ENCODE measurements around the gene HABP4.
A peak's percentile ranks its signal among the peaks of the same experiment; 100 is the strongest.
"Not testable (repeated sequence)": the region's sequence is repeated elsewhere in the genome, so short reads cannot be mapped to it uniquely, and the experiment has no call there.

The HABP4 gene

DNA sequence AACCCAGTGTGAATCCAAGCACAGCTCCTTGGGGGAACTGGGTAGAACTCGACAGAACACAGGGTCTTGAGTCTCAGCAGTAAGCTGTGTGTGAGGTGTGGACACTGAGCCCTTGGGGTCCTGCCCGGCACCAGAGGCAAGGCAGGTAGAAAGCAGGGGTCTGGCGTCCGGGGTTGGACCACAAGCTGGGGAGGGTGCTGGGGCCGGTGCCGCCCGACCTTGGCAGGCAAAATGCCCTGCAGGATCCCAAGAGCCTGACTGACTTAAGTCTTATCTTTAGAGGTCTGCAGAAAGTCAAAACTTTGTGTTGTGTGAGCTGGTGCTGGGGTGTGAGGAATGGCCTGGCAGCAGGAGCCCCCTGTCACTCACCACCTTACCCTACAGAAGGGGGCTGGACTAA is 49.3 kb downstream of the HABP4 start:
- DNase-seq: no peak

DNA sequence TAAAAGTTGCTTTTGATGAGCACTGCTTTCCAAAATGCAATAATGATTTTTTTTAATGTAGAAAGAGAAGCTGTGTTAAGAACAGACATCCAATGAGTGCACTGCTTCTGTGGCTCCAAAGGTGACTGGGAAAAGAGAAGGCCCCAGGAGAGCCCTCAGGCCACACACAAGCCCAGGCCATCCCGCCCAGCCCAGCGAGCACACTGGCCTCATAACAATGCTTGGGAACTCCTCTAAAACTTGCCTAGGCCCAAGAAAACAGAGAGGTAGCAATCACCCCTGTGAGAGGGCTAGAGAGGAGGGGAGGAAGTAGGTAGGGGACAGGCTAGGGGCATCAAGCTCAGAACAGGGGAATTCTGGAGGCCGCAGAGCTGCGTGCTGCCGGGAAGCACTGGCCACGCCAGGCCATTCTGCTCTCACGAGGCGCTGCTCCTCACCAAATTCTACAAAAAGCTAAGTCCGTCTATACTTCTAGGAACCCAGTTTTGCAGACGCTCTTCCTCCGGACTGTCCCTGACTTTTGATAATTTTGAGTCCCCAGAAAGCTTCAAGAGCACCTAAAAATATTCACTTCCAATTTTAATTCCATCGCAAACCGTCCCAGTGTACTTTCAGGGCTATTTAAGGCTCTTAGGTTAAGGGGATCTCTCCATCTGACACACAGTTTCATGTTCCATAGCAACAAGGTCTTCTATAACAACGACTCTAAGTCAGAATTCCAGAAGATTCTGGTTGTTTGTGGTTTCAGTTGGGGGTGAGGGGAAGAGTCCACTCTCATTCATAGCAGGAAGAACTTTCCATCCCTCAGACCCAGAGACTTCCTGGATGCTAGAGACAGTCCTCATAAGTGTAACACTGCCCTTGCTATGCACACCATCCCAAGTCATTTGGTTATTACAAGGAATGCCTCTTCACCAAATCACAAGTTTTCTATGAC is 51.0 kb downstream of the HABP4 start:
- DNase-seq: peak; percentile 51

DNA sequence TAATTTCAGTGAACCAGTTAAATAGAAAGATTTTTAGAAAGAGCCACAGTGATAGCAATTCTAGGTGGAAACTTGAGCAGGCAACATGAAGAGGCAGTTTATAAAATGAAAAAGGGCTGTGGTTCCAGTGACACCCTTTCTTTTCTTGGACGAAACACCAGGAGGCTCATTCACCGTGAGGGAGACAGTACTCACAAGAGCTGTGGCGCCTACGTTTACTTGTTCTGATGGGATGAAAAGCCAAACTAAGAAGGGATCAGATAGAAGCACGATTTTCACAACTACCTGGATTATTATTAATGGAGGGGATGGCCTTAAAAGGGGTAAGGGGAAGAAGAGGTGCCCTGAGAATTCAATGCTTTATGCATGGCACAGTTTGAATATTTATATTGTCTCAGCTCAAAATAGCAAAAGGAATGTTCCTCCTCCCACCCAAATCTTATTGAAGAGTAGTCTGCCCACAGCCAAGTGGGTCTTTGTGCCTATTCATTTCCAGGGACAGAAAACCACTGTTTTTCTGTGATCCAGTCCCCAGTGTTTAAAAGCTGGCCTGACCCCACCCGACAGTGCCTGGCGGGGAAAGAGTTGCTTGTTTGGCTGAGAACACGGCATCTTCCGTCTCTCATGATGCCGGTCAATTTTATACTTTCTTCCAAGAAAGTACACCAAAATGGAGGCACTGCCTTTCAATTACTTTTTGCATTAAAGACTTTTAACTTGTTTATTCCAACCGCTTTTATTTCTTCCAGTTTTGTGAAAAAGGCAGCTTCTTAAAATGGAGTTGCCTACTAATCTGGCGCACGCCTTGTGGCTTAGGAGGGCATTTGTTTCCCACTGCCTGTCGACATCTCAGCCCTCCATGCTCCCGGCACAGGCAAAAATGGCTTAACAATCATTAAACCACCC is 51.9 kb downstream of the HABP4 start:
- DNase-seq: no peak

DNA sequence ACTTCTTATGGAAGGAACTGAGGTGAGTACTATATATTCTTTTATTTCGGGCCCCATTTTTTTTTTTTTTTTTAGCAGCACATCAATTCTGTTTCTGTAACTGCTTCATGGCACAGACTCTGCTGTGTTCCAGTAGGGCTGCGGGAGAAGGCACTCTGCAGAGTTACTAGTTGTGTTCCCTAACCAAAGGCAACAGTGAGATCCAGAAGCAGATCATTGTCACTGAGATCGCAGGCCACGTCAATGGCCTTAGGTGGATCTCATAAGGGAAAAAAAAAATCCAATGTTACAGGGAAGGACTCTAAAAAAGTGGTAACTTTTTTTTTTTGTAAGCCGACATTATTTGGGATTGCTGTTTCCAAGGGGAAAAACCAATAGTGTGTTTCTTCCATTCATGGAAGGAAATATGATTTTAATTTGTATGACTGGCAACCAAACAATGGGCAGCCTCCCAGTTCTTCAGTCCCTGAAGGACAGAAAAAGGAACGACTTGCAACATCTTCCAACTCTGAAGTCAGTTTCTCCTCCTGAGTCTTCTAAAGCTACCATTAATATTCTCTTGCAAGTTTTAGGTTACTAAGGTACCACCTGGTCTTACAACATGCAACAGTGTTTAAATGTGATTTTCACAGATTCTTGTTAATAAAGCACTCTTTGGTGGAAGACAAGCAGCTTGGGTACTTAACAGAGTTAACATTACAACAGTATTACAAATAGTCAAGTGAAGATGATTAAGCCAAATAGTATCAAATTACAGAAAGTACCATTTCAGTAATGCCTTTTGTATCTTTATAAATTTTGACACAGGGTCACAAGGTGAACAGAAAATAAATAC is 52.8 kb downstream of the HABP4 start:
- peak; percentile 22 for DNase-seq

DNA sequence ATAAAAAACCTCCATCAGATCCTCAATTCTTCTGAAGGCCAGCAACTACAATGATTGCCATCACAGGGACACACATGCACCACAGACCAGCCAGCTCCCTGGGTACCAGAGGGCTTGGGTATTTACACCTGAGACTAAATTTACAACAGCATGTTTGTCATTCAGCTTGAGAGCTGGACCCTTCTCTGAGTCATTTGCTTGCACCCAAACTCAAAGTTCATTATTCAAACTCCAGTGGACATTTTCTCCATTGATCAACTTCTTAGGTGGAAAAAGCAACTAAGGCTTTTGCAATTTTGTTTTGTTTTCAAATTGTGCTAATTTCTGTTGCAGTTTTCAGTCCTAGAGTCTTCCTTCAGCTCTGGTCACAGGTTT is 53.4 kb downstream of the HABP4 start:
- not testable (repeated sequence) for DNase-seq

DNA sequence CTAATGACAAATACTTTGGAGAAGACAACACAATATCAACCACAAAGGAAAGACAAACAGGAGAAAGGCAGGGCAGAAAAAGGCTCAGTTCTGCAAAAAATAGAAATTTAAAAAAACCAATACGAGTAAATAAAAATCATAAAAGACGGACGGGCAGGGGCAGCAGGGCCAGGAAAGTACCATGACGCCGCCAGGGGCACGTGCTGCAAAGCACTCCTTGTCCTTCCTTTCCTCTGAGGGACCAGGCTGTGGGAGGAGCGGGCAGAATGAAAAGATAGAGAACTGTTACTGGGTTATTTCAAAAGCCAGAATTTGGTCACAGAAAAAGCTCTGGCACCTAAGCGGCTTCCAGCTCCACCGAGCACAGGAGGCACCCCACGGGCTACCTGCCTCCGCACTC is 53.9 kb downstream of the HABP4 start:
- DNase-seq: no peak

DNA sequence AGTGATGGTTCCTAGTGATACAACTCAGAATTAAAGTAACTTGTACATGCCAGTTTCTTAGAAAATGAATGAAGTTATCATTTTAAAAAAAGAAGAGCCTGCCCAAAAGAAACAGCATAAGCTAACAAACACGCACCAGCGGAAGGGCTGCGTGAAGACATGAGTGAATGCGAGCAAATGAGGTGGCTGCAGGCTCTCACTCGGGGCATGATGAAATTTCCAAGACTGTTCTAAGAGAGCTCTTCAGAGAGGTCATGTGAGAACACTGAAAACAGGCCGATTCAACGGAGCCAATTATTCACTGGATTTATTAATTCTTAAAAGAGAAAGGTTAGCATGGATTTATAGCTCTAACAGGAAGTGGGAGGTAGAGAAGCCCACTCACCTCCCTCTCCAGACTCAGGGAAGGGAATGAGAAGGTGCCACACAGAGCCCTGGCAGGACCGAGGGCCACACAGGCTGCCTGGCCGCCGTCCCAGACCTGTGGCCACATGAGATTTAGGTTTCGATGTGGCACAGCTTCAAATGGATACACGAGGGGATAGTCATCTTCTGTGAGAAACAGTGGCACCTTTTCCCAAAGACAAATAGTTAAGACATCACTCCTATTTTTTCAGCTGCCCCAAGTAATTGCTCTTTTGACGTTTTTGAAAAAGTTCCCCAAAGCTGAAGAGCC is 55.5 kb downstream of the HABP4 start:
- DNase-seq: no peak

DNA sequence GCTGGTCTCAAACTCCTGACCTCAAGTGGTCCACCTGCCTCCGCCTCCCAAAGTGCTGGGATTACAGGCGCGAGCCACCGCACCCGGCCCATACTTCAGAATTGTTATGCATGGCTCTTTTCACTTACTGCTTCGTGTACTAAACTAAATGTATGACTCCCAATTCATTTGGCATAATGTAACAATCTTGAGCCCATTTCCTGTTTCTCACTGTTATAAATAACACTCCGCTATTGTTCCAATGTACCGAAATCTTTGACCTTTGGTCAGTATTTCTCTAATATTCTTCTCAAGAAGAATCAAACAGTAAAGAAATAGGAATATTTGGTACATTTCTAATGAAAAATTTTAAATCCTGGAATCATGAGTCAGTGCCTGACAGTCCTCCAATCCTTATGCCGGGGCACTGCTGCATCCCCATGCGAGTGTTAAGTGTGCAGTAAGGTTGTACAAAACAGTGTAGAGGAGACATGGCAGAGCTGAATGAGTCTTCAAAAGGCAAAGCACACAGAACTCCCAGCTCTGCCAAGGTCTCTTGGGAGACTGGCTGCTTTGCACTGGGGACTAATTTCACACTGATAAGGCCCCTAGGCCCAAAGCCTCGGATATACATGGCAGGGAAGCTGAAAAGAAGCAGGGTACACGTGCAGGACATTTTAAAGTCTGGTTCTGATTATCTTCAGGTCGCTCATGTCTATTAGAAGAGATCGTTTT is 58.4 kb downstream of the HABP4 start:
- DNase-seq: no peak

DNA sequence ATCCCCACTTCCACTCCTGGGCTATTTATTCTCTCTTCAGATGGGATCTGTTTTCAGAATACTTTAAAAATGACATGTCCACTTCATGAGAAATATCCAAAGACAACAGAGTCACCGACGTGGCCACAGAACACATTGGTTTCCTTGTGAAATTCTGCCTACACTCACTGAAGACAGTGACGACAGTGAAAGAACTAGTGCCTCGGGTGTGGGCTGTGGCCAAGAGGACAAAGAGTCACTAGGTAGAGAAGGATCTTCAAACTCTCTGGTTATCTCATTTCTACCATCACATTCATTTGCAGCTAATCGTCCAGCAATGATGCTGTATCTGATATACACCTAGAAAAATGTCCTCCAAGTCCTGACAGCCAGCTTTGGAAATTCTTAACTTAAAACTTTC is 59.1 kb downstream of the HABP4 start:
- no peak for DNase-seq

DNA sequence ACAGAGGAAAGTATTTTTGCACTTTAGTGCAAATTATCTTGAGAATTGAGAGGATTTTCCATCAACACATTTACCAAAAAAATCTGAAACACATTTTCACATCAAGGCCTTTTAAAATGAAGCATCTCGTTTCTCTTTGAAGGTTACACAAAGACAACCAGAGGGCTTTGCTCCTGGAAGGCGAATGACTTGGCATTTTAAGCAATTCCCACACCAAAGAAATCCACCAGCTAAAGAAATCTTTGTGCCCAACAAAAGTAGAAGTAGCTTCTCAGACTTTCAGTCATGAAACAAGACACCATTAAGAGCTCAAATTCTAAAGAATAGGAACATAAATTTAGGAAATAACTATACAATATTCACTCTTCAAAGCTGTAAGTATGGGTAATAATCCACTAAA is 59.9 kb downstream of the HABP4 start:
- DNase-seq: no peak

DNA sequence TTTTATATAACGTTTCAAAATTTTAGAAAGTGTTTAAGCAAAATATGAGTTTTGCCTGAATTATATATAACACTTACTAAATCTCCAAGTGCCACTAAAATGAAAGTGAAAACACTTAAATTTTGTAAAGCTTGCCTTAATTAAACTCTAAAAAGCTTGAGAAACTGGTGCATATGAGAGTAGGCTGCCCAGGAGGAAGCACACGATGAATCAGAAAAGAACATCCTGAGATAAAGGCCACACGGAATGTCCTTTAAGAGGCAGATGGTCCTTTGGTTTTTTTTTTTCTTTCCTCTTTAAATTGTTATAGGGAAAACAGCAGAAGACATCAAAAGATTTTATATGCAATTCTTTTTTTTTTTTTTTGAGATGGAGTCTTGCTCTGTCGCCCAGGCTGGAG is 60.3 kb downstream of the HABP4 start:
- no peak for DNase-seq

DNA sequence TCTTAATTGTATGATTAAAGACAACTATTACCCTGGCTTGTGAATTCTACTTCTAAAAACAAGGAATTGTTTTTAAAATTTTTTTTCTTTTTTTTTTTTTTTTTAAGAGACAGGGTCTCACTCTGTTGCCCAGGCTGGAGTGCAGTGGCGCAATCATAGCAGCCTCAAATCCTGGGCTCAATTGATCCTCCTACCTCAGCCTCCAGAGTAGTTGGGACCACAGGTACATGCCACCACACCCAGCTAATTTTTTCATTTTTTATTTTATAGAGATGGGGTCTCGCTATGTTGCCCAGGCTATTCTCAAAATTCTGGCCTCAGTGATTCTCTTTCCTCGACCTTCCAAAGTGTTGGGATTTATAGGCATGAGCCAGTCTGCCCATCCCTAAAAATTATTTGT is 62.3 kb downstream of the HABP4 start:
- no peak for DNase-seq

DNA sequence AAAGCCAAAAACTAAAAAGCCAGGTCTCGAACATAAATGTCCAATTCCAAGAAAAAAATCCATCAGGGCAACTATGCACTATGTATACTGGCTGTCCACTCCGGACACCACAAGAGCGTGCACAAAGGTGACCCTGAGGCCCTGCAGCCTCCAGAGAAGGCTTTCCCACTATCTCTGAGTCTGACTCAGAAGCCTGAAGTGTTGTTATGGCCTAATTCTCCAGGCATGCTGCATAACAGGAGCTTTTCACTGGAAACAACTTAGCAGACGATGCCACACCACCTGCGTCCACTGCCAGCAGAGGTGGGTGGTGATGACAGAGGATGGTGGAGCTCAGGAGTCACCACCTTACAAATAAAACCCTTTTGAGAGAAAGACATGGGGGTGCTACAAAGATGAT is 63.7 kb downstream of the HABP4 start:
- DNase-seq: peak; percentile 17

DNA sequence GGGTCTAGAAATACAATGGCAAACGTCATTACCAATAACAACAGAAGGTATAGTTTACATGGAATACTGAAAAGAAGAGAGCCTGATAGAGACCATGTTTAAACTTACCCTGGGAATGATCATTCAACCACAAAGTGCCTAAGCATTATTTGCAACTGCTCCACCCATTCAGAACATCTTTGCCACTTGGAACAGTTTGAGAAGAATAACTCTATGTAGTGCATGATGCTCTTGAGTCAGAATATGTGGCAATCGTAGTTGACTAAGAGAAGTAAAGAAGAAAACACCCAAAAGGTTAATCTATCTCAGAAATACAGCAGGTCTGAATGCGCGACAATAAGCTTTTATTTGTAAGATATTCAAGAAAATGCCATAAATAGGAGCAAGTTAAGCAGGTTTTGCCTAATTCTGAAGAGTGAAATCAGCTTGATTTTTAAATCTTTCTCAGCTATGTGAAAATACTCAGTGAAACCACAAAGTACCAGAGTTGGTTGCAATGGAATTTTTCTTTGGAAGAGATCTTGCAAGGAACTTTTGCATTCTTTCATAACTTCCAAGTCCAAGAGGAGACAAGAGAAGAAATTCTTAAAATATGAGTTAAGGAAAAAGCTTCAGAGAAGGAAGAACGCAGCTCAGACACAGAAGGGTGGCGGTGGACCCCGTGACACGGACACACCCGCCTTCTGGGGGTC is 64.3 kb downstream of the HABP4 start:
- peak; percentile 82 for DNase-seq

DNA sequence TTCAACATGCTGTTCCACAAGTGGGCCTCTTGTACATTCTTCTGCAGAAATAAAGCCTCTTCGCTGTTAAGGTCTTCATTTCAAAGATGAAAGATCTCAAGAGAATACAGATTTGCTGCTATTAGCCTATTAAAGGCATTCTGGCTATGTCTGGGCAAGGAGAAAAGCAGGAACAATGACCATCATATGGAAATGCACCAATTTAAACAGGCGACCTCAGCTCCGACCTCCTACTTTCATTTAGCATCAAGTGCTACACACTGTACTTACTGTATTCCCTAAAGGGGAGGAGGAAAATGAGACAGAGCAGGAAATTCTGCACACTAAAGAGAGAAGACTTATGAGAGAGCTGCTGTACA is 64.8 kb downstream of the HABP4 start:
- DNase-seq: peak; percentile 35

DNA sequence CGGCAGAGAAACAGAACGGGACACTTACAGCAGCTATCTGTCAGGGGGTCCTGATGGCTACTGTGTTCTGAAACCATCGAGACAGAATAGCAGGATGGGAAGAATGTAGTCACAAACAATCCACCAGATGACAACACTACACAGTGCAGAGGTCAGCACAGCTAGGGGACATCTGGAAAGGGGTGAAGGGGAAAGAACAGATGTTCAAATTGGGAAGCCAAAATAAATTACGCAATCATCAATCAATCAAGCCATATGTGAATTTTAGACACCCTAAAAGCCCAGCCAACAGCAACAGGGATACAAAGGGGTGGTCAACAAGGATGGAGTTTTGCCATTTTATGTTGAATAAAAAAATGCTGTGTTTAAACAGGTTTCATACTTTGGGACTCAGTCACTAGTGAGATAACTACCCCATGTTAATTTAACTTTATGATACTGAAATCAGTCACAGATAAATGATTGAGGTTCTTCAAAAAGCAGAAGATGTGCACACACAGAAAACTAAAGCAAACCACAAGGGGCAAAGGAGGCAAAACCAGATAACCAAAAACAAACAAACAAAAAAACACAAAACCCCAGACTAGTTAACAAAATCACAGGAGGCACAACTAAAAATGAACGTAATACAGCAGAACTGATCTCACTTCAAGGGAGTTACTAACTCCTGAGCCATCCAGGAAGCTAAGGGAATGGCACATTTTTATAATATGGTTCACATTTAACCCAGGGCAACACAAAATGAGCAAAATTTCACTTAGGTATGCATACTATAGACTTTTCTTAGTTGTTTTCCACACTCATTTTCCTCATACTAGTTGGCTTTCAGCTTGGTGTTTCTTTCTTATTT is 65.9 kb downstream of the HABP4 start:
- peak; percentile 44 for DNase-seq

DNA sequence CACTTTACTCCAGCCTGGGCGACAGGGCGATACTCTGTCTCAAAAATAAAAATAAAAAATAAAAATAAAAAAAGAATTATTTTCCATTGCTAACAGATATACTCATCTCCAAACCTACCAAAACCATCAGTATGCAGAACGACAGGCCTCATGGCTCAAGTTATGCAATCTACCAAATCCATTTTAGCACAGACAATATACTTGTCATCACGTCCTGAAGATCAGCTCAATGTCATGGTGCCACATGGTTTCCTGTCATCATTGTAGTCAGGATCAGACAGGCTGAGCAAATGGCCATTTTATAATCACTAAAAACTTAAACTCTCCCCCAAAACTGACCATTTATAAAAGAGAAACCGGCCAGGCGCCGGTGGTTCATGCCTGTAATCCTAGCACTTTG is 69.1 kb downstream of the HABP4 start:
- DNase-seq: no peak

DNA sequence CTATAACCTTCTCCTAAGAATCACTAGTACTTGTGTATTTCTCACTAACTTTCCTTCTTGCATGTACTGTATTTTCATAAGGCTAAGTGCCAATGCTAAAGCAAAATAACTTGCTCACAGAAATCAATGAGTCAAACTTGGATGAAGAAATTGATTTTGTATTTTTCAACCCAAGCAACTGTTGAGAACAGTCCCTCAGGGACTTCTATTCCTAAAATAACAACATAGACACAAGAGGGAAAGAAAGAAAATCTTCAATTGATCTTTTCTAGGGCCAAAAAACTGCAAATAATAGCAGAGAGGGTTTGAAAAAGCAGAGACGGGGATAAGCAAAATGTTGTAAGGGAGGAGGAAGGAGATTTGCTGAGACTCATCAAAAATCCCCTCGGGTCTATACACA is 69.8 kb downstream of the HABP4 start:
- DNase-seq: no peak

DNA sequence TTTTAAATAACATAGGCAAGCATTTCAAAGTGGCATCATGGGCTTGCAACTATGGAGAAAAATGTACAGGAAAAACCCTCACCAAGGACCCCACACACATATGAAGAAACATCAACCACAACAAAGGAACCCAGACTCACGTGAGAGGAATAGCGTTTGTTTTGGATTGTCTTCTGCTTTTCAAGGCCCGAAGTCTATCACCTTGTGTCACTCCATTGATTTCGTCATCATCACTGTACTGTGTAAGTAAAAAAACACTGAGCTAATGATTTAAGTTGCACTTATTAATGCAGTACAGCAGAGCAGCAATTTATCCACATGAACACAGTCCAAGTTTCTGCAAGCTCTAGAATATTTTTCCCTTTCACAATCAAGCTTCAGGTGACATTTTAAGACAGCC is 72.4 kb downstream of the HABP4 start:
- DNase-seq: no peak

DNA sequence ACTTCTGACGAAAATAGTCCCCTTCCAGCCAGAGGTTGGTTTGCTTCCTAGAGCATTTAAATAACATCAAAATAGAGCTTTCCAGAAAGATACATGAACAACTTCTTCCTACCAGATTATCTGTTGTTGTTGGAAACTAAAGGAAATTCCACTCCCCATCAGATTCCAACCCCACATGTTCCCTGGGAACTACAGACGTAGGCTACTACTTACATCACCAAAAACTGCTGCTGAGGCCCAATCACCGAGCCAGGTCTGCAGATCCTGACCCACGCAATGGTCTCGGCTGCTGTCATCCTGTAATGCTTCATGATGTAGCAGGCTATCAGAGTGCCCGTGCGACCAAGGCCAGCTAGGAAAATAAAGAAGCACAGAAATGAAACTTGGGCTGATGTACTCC is 73.4 kb downstream of the HABP4 start:
- DNase-seq: no peak

All from fibroblast of skin of abdomen (primary cell).